ENCODE results near the gene OR51F1. TPM values are rescaled to one million over a fixed set of nuclear protein-coding genes. Genes with fewer than 3 reads are reported as not detected.
"Not testable (repeated sequence)": the region's sequence is repeated elsewhere in the genome, so short reads cannot be mapped to it uniquely, and the experiment has no call there.

Gene OR51F1, protein sequence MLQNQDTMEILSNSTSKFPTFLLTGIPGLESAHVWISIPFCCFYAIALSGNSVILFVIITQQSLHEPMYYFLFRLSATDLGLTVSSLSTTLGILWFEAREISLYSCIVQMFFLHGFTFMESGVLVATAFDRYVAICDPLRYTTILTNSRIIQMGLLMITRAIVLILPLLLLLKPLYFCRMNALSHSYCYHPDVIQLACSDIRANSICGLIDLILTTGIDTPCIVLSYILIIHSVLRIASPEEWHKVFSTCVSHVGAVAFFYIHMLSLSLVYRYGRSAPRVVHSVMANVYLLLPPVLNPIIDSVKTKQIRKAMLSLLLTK
- not detected for total RNA-seq

DNA sequence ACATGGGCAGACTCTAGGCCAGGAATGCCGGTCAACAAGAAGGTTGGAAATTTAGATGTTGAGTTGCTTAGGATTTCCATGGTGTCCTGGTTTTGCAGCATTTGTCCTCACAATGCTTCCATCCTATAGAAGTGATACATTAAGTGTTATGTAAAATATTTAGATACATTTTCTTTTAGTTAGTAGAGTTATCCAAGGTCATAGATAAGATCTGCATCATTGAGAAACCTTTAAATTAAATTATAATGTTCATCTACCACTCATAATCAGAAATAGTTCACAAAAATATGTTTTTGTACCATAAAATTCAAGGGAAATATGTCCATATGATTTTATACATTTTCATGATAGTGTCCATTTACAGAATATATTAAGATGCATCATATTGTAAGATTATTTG, at the start of gene OR51F1:
OR51F1 (minus strand) TSS at position 101 of the 400 bp plus-strand sequence; CDS start at position 101, 0 bp downstream.
- Mint-ChIP-seq H3K4me1 (ENCODE audit: low read depth) (no peaks in the 10 kb centered on the region), H3K36me3 (ENCODE audit: insufficient read depth) (no peaks in the 10 kb centered on the region), H3K9me3 (no peaks in the 10 kb centered on the region), H3K27me3 (ENCODE audit: low read depth) (peaks cover 4% of the 10 kb centered on the region), H3K4me3 (no peak within 1 kb of the TSS)
- no peak for ATAC-seq
- DNase-seq, result no peak

GRCh38 chr11:4809246-4809645, 39.5 kb upstream of the OR51F1 start:
- DNase-seq, result no peak
- Mint-ChIP-seq H3K4me1 (ENCODE audit: low read depth) (no peaks in the 10 kb centered on the region), H3K9me3 (no peaks in the 10 kb centered on the region), H3K36me3 (ENCODE audit: insufficient read depth) (no peaks in the 10 kb centered on the region), H3K4me3 (no peak overlapping the region), H3K27me3 (ENCODE audit: low read depth) (no peaks in the 10 kb centered on the region)
- ATAC-seq, result no peak

DNA sequence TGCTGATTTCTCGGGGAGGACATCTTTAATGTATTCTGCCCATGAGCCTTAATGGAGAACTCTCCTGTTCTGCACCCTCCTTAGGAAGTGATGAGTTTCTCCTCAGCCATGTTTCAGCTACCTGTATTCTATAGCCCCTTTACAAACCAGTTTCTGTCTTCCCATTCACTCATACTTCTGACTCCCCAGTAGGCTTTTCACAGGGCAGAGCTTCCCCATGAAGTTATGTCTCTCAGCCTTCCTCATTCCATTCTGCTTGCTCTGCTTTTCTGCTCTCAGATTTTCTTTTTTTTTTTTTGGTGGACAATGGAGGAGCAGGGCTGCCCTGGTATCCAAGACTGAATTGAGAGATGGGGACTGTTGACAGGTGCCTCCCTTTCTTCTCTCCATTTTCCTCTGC, 38.7 kb upstream of the OR51F1 start:
- Mint-ChIP-seq H3K27me3 (ENCODE audit: low read depth) (no peaks in the 10 kb centered on the region), H3K9me3 (no peaks in the 10 kb centered on the region), H3K4me1 (ENCODE audit: low read depth) (no peaks in the 10 kb centered on the region), H3K4me3 (no peak overlapping the region), H3K36me3 (ENCODE audit: insufficient read depth) (no peaks in the 10 kb centered on the region)
- no peak for ATAC-seq
- DNase-seq, result no peak

- H3K36me3 Mint-ChIP-seq (ENCODE audit: insufficient read depth), result no peaks in the 10 kb centered on the region
- no peak within 1 kb of the TSS for H3K4me3 Mint-ChIP-seq
- H3K9me3 Mint-ChIP-seq, result no peaks in the 10 kb centered on the region
- no peak for DNase-seq
- ATAC-seq, result no peak
- no peaks in the 10 kb centered on the region for H3K4me1 Mint-ChIP-seq (ENCODE audit: low read depth)
- no peaks in the 10 kb centered on the region for H3K27me3 Mint-ChIP-seq (ENCODE audit: low read depth)
These were observed 34.5 kb upstream of the OR51F1 start, which contains the start of gene OR52R1 for GRCh38 chr11:4804280-4804679. Gene OR52R1, minus strand, starts transcription at chr11:4804380. Its CDS starts 0 bp downstream, at chr11:4804380.

GRCh38 chr11:4801316-4801715, 31.6 kb upstream of the OR51F1 start:
- not testable (repeated sequence) for ATAC-seq; H3K36me3 Mint-ChIP-seq (ENCODE audit: insufficient read depth); H3K27me3 Mint-ChIP-seq (ENCODE audit: low read depth); H3K9me3 Mint-ChIP-seq; H3K4me3 Mint-ChIP-seq; H3K4me1 Mint-ChIP-seq (ENCODE audit: low read depth); DNase-seq

GRCh38 chr11:4798427-4799183, 28.9 kb upstream of the OR51F1 start:
- no peak overlapping the region for H3K4me3 Mint-ChIP-seq
- no peaks in the 10 kb centered on the region for H3K9me3 Mint-ChIP-seq
- ATAC-seq, result no peak

GRCh38 chr11:4797206-4797605, 27.5 kb upstream of the OR51F1 start:
- Mint-ChIP-seq H3K4me3 (no peak overlapping the region), H3K36me3 (ENCODE audit: insufficient read depth) (no peaks in the 10 kb centered on the region), H3K27me3 (ENCODE audit: low read depth) (no peaks in the 10 kb centered on the region), H3K4me1 (ENCODE audit: low read depth) (no peaks in the 10 kb centered on the region), H3K9me3 (no peaks in the 10 kb centered on the region)
- DNase-seq, result no peak
- ATAC-seq, result no peak

More at GRCh38 chr11:4798427-4799183, 28.9 kb upstream of the OR51F1 start:
- no peak for DNase-seq
- H3K4me1 Mint-ChIP-seq (ENCODE audit: low read depth), result no peaks in the 10 kb centered on the region
- no peaks in the 10 kb centered on the region for H3K27me3 Mint-ChIP-seq (ENCODE audit: low read depth)
- no peaks in the 10 kb centered on the region for H3K36me3 Mint-ChIP-seq (ENCODE audit: insufficient read depth)

DNA sequence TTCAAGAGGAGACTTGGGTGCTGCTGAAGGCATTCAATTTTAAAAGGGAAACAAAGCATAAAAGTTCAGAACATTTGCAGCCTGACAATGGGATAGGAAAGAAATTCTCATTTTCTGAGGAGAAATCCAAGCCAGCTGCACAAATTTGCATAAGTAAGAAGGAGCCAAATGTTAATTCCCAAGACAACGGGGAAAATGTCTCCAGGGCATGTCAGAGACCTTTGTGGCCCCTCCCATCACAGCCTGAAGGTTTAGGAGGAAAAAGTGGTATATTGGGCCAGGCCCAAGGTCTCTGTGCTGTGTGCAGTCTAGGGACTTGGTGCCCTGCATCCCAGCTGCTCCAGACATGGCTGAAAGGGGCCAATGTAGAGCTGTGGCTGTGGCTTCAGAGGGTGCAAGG, 12.7 kb upstream of the OR51F1 start:
- no peaks in the 10 kb centered on the region for H3K4me1 Mint-ChIP-seq (ENCODE audit: low read depth)
- H3K27me3 Mint-ChIP-seq (ENCODE audit: low read depth), result peaks cover 5% of the 10 kb centered on the region
- DNase-seq (no peak), ATAC-seq (no peak)
- peaks cover 6% of the 10 kb centered on the region for H3K9me3 Mint-ChIP-seq
- H3K36me3 Mint-ChIP-seq (ENCODE audit: insufficient read depth), result no peaks in the 10 kb centered on the region
- no peak overlapping the region for H3K4me3 Mint-ChIP-seq

DNA sequence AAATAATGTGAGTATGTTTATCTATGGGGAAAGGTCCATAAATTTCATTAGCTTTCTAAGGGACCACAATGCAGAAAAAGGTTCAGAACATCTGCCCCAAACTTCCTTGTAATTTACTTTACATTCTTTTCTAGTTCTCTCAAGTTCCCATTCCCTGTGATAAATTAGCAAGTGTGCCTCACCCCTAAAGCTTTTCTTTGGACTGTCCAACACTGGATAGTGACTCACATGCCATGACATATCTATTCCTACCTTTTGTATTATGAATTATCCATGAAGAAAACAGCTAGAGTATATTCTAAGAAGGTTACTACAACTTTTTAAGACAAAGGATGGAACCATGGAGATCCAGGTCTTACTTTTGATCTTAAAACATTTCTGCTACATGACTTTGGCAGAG, 1.6 kb downstream of the OR51F1 start:
- no peaks in the 10 kb centered on the region for H3K36me3 Mint-ChIP-seq (ENCODE audit: insufficient read depth)
- H3K9me3 Mint-ChIP-seq, result no peaks in the 10 kb centered on the region
- ATAC-seq (no peak), DNase-seq (no peak)
- no peak overlapping the region for H3K4me3 Mint-ChIP-seq
- peaks cover 4% of the 10 kb centered on the region for H3K27me3 Mint-ChIP-seq (ENCODE audit: low read depth)
- H3K4me1 Mint-ChIP-seq (ENCODE audit: low read depth), result no peaks in the 10 kb centered on the region

- Mint-ChIP-seq H3K9me3 (no peaks in the 10 kb centered on the region), H3K27me3 (ENCODE audit: low read depth) (peaks cover 4% of the 10 kb centered on the region), H3K4me3 (no peak overlapping the region), H3K36me3 (ENCODE audit: insufficient read depth) (no peaks in the 10 kb centered on the region), H3K4me1 (ENCODE audit: low read depth) (no peaks in the 10 kb centered on the region)
- DNase-seq (no peak), ATAC-seq (no peak)
These were observed 3.2 kb downstream of the OR51F1 start for GRCh38 chr11:4766420-4767043.

GRCh38 chr11:4763096-4763495, 6.6 kb downstream of the OR51F1 start:
- no peaks in the 10 kb centered on the region for H3K36me3 Mint-ChIP-seq (ENCODE audit: insufficient read depth)
- no peak overlapping the region for H3K4me3 Mint-ChIP-seq
- no peaks in the 10 kb centered on the region for H3K9me3 Mint-ChIP-seq
- H3K27me3 Mint-ChIP-seq (ENCODE audit: low read depth), result peaks cover 2% of the 10 kb centered on the region
- DNase-seq, result no peak
- H3K4me1 Mint-ChIP-seq (ENCODE audit: low read depth), result no peaks in the 10 kb centered on the region
- ATAC-seq, result no peak

DNA sequence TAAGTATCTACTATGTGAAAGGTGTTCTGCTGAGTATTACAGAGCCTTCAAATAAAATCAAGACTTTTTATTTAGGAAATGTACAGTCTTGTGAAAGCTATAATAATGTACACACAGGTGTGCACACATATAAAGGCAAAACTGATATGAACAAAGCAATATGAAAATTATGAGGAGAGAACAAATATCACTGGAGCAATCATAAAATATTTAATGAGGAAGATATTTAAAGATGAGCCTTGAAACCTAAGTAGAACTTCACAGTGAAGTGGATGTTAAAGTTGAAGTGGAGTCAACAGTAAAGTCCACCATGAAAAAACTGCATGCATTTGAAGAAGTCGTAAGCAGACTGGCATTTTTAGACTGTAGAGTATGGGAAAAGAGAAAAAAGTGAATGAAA, 18.5 kb downstream of the OR51F1 start:
- no peak for ATAC-seq
- H3K36me3 Mint-ChIP-seq (ENCODE audit: insufficient read depth), result no peaks in the 10 kb centered on the region

DNA sequence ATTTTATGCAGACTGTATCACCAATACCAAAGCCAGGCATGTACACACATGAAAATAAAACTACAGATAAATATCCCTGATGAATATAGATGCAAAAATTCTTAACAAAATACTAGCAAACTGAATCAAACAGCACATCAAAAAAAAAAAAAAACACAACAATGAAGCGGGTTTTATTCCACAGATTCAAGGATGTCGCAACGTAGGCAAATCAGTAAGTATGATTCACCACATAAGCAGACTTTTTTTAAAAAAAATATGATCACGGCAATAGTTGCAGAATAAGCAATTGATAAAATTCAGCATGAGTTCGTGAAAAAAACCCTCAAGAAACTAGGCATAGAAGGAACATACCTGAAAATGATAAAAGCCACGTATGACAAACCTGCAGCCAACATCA, 21.3 kb downstream of the OR51F1 start:
- no peaks in the 10 kb centered on the region for H3K9me3 Mint-ChIP-seq
- H3K36me3 Mint-ChIP-seq (ENCODE audit: insufficient read depth), result no peaks in the 10 kb centered on the region
- H3K27me3 Mint-ChIP-seq (ENCODE audit: low read depth), result no peaks in the 10 kb centered on the region
- ATAC-seq (no peak), DNase-seq (no peak)
- H3K4me3 Mint-ChIP-seq, result no peak overlapping the region
- no peaks in the 10 kb centered on the region for H3K4me1 Mint-ChIP-seq (ENCODE audit: low read depth)

More for the DNA sequence above, 18.5 kb downstream of the OR51F1 start:
- no peaks in the 10 kb centered on the region for H3K4me1 Mint-ChIP-seq (ENCODE audit: low read depth)
- no peaks in the 10 kb centered on the region for H3K9me3 Mint-ChIP-seq
- H3K27me3 Mint-ChIP-seq (ENCODE audit: low read depth), result peaks cover 2% of the 10 kb centered on the region
- no peak for DNase-seq
- H3K4me3 Mint-ChIP-seq, result no peak overlapping the region

GRCh38 chr11:4740735-4741134, 29.0 kb downstream of the OR51F1 start:
- Mint-ChIP-seq H3K4me3 (no peak overlapping the region), H3K4me1 (ENCODE audit: low read depth) (no peaks in the 10 kb centered on the region), H3K27me3 (ENCODE audit: low read depth) (peaks cover 5% of the 10 kb centered on the region), H3K36me3 (ENCODE audit: insufficient read depth) (no peaks in the 10 kb centered on the region), H3K9me3 (no peaks in the 10 kb centered on the region)
- ATAC-seq (no peak), DNase-seq (no peak)
